ENCODE results near the gene VWC2L.

Gene VWC2L

DNA sequence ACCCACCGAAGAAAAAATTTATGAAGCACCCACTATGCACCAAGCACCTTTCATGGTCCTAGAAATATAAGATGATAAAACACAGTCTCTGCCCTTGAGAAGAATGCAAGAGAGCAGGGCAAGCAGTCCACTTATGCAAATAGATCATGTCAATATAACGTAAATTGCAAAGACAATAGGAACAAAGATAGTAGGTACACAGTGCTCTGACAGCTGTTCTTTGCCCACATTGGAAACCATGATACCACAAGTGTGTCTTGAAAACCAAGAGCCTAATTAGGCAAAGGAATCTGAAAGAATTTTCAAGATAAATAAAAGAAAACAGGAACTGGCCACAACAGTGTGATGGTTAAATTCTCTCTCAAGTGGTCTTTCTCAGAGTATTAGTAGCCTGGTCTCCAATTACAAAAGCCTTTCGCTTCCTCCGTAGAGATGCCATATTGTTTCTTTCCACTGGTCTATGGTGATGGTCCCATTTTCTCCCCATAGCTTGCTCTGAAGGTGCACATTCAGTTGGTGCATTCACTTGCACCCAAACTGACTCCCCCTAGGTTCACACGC, 108.5 kb downstream of the VWC2L start:
- no peaks in the 10 kb centered on the region for H3K27me3 ChIP-seq (ENCODE audit: insufficient read depth, poor library complexity, severe bottlenecking)
- TF ChIP-seq, protein P1, sequence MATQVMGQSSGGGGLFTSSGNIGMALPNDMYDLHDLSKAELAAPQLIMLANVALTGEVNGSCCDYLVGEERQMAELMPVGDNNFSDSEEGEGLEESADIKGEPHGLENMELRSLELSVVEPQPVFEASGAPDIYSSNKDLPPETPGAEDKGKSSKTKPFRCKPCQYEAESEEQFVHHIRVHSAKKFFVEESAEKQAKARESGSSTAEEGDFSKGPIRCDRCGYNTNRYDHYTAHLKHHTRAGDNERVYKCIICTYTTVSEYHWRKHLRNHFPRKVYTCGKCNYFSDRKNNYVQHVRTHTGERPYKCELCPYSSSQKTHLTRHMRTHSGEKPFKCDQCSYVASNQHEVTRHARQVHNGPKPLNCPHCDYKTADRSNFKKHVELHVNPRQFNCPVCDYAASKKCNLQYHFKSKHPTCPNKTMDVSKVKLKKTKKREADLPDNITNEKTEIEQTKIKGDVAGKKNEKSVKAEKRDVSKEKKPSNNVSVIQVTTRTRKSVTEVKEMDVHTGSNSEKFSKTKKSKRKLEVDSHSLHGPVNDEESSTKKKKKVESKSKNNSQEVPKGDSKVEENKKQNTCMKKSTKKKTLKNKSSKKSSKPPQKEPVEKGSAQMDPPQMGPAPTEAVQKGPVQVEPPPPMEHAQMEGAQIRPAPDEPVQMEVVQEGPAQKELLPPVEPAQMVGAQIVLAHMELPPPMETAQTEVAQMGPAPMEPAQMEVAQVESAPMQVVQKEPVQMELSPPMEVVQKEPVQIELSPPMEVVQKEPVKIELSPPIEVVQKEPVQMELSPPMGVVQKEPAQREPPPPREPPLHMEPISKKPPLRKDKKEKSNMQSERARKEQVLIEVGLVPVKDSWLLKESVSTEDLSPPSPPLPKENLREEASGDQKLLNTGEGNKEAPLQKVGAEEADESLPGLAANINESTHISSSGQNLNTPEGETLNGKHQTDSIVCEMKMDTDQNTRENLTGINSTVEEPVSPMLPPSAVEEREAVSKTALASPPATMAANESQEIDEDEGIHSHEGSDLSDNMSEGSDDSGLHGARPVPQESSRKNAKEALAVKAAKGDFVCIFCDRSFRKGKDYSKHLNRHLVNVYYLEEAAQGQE (IDR thresholded peaks at IDR 0.05; ENCODE audit: insufficient replicate concordance, low read depth) = no peak
- no peak for TF ChIP-seq POLR2AphosphoS5 (IDR thresholded peaks at IDR 0.05; ENCODE audit: low read depth)
- TF ChIP-seq GABPA (IDR thresholded peaks at IDR 0.05; ENCODE audit: low read depth) = no peak
- TF ChIP-seq SPI1 (IDR thresholded peaks at IDR 0.05; ENCODE audit: borderline replicate concordance, low read depth) = no peak
- TF ChIP-seq CTCF (IDR thresholded peaks at IDR 0.05; ENCODE audit: insufficient read depth, low read length) = no peak
- no peak overlapping the region for H3K4me3 ChIP-seq (replicated peaks; ENCODE audit: insufficient read depth, low read length)
- H3K27ac ChIP-seq (replicated peaks) = no peak overlapping the region
- no peak for DNase-seq (ENCODE audit: low read depth in 1 of 2, low spot score in 1 of 2)

- no peak for TF ChIP-seq POLR2AphosphoS5 (IDR thresholded peaks at IDR 0.05; ENCODE audit: low read depth)
- TF ChIP-seq SPI1 (IDR thresholded peaks at IDR 0.05; ENCODE audit: borderline replicate concordance, low read depth) = no peak
- no peak for TF ChIP-seq CTCF (IDR thresholded peaks at IDR 0.05; ENCODE audit: insufficient read depth, low read length)
- TF ChIP-seq, protein P1 (IDR thresholded peaks at IDR 0.05; ENCODE audit: insufficient replicate concordance, low read depth) = no peak
- TF ChIP-seq GABPA (IDR thresholded peaks at IDR 0.05; ENCODE audit: low read depth) = no peak
- no peak overlapping the region for H3K27ac ChIP-seq (replicated peaks)
- DNase-seq (ENCODE audit: low read depth in 1 of 2, low spot score in 1 of 2) = no peak
- no peak overlapping the region for H3K4me3 ChIP-seq (replicated peaks; ENCODE audit: insufficient read depth, low read length)
- no peaks in the 10 kb centered on the region for H3K27me3 ChIP-seq (ENCODE audit: insufficient read depth, poor library complexity, severe bottlenecking)
These were observed 118.2 kb downstream of the VWC2L start for GRCh38 chr2:214529021-214529420.

DNA sequence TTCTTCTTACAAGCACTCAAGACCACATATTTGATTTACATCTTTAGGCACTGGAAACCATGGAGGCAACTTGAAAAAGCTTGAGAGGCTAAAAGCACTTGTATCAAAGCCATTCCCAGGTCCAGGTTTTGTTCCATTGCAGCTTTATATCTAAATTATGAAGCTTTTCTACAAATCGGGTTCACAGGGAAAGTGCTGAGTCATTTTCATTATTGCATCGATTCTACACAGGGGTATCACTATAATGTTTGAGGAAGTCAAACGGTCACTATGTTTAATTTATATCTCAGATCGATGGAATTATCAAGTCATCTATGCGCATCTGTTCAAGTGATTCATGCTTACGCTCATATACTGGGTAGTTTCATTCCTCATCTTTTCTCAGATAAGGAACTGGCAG, 118.7 kb downstream of the VWC2L start:
- TF ChIP-seq, protein P1 (IDR thresholded peaks at IDR 0.05; ENCODE audit: insufficient replicate concordance, low read depth) = no peak
- no peak for TF ChIP-seq SPI1 (IDR thresholded peaks at IDR 0.05; ENCODE audit: borderline replicate concordance, low read depth)
- Histone ChIP-seq H3K27me3 (ENCODE audit: insufficient read depth, poor library complexity, severe bottlenecking) (no peaks in the 10 kb centered on the region), H3K4me3 (replicated peaks; ENCODE audit: insufficient read depth, low read length) (no peak overlapping the region), H3K27ac (replicated peaks) (no peak overlapping the region)
- no peak for DNase-seq (ENCODE audit: low read depth in 1 of 2, low spot score in 1 of 2)

All from HL-60 (cell line).